GM19397 (cell line): ENCODE results near the gene ALX4.

Experiments
- ATAC-seq: cut with Tn5 transposase; IDR thresholded peaks from one replicate; pipeline ENCODE4 v1.9.1; 2021; ENCODE audit warnings: mild to moderate bottlenecking, moderate library complexity; ENCODE audit not compliant: unreplicated experiment

The ALX4 gene

GRCh38 chr11:44213148-44213547 is 96.8 kb downstream of the ALX4 start:
- ATAC-seq, result no peak

DNA sequence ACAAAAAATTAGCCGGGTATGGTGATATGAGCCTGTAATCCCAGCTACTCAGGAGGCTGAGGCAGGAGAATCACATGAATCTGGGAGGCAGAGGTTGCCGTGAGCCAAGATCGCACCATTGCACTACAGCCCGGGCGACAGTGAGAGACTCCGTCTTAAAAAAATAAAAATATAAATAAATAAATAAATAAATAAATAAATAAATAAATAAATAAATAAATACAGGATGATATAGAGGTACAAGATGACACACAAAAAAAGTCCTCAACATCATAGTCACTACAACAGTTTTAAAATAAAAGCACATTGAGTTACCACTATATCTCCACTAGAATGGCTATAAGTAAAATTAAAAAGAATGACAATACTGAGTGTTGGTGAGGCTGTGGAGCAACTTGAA is 97.8 kb downstream of the ALX4 start:
- no peak for ATAC-seq
